Measurements from ENCODE around the gene ARHGEF5. TPM values are rescaled to one million over a fixed set of nuclear protein-coding genes. Genes with fewer than 3 reads are reported as not detected.
A peak's percentile ranks its signal among the peaks of the same experiment; 100 is the strongest.
"Not testable (repeated sequence)": the region's sequence is repeated elsewhere in the genome, so short reads cannot be mapped to it uniquely, and the experiment has no call there.

The ARHGEF5 gene
- total RNA-seq, 1 experiment from 2014 or later = 51.5 TPM

GRCh38 chr7:144414815-144415214, 59.6 kb downstream of the ARHGEF5 start:
- intact Hi-C loops (cut with micrococcal nuclease; ENCODE audit: unreplicated experiment) = no loop called here
- no TSS peak for BruUV-seq (replicated peaks)
- DNase-seq = no peak
- H3K27me3 Mint-ChIP-seq (ENCODE audit: unreplicated experiment) = peaks cover 44% of the 10 kb centered on the region
- H3K27ac Mint-ChIP-seq (ENCODE audit: unreplicated experiment) = no peak overlapping the region
- H3K9me3 Mint-ChIP-seq (ENCODE audit: low read depth, unreplicated experiment) = no peaks in the 10 kb centered on the region
- TF ChIP-seq CTCF (IDR thresholded peaks at IDR 0.05; ENCODE audit: unreplicated experiment) = no peak
- peaks cover 9% of the 10 kb centered on the region for H3K4me1 Mint-ChIP-seq (ENCODE audit: low read depth, unreplicated experiment)
- H3K36me3 Mint-ChIP-seq (ENCODE audit: insufficient read depth, unreplicated experiment) = no peaks in the 10 kb centered on the region
- no peak overlapping the region for H3K4me3 Mint-ChIP-seq (ENCODE audit: low read depth, unreplicated experiment)
- CTCF ChIA-PET = no interaction called here

GRCh38 chr7:144415858-144416257, 60.7 kb downstream of the ARHGEF5 start:
- H3K36me3 Mint-ChIP-seq (ENCODE audit: insufficient read depth, unreplicated experiment) = no peaks in the 10 kb centered on the region
- DNase-seq = no peak
- no TSS peak for BruUV-seq (replicated peaks)
- no peaks in the 10 kb centered on the region for H3K9me3 Mint-ChIP-seq (ENCODE audit: low read depth, unreplicated experiment)
- CTCF ChIA-PET = no interaction called here
- H3K4me1 Mint-ChIP-seq (ENCODE audit: low read depth, unreplicated experiment) = peaks cover 9% of the 10 kb centered on the region
- TF ChIP-seq CTCF (IDR thresholded peaks at IDR 0.05; ENCODE audit: unreplicated experiment) = no peak
- H3K27ac Mint-ChIP-seq (ENCODE audit: unreplicated experiment) = no peak overlapping the region
- no peak overlapping the region for H3K4me3 Mint-ChIP-seq (ENCODE audit: low read depth, unreplicated experiment)
- intact Hi-C loops (cut with micrococcal nuclease; ENCODE audit: unreplicated experiment) = no loop called here
- peaks cover 34% of the 10 kb centered on the region for H3K27me3 Mint-ChIP-seq (ENCODE audit: unreplicated experiment)

- CTCF ChIA-PET = no interaction called here
- intact Hi-C loops (cut with micrococcal nuclease; ENCODE audit: unreplicated experiment) = no loop called here
- Mint-ChIP-seq H3K9me3 (ENCODE audit: low read depth, unreplicated experiment) (no peaks in the 10 kb centered on the region), H3K27ac (ENCODE audit: unreplicated experiment) (no peak overlapping the region), H3K36me3 (ENCODE audit: insufficient read depth, unreplicated experiment) (no peaks in the 10 kb centered on the region), H3K27me3 (ENCODE audit: unreplicated experiment) (peaks cover 29% of the 10 kb centered on the region), H3K4me1 (ENCODE audit: low read depth, unreplicated experiment) (peaks cover 9% of the 10 kb centered on the region), H3K4me3 (ENCODE audit: low read depth, unreplicated experiment) (no peak overlapping the region)
- no TSS peak for BruUV-seq (replicated peaks)
- no peak for DNase-seq
- TF ChIP-seq CTCF (IDR thresholded peaks at IDR 0.05; ENCODE audit: unreplicated experiment) = no peak
Observed at GRCh38 chr7:144416341-144416740, 61.1 kb downstream of the ARHGEF5 start.

- H3K4me1 Mint-ChIP-seq (ENCODE audit: low read depth, unreplicated experiment); H3K27ac Mint-ChIP-seq (ENCODE audit: unreplicated experiment); BruUV-seq (replicated peaks); H3K4me3 Mint-ChIP-seq (ENCODE audit: low read depth, unreplicated experiment); CTCF ChIA-PET; H3K9me3 Mint-ChIP-seq (ENCODE audit: low read depth, unreplicated experiment); intact Hi-C loops (cut with micrococcal nuclease; ENCODE audit: unreplicated experiment); H3K36me3 Mint-ChIP-seq (ENCODE audit: insufficient read depth, unreplicated experiment): not testable (repeated sequence)
- peaks cover 27% of the 10 kb centered on the region for H3K27me3 Mint-ChIP-seq (ENCODE audit: unreplicated experiment)
- DNase-seq = peak; percentile 5
Observed at GRCh38 chr7:144418931-144419330, 63.7 kb downstream of the ARHGEF5 start.

GRCh38 chr7:144427539-144427938, 72.3 kb downstream of the ARHGEF5 start:
- H3K4me1 Mint-ChIP-seq (ENCODE audit: low read depth, unreplicated experiment); CTCF ChIA-PET; H3K27me3 Mint-ChIP-seq (ENCODE audit: unreplicated experiment): not testable (repeated sequence)

More at GRCh38 chr7:144427539-144427938, 72.3 kb downstream of the ARHGEF5 start:
- peaks cover 15% of the 10 kb centered on the region for H3K9me3 Mint-ChIP-seq (ENCODE audit: low read depth, unreplicated experiment)
- H3K36me3 Mint-ChIP-seq (ENCODE audit: insufficient read depth, unreplicated experiment); H3K4me3 Mint-ChIP-seq (ENCODE audit: low read depth, unreplicated experiment); BruUV-seq (replicated peaks); intact Hi-C loops (cut with micrococcal nuclease; ENCODE audit: unreplicated experiment); H3K27ac Mint-ChIP-seq (ENCODE audit: unreplicated experiment); DNase-seq: not testable (repeated sequence)

Data from Calu3 (cell line).